Left kidney (tissue), 2 donors: ENCODE results near the gene GPHN. TPM values are rescaled to one million over a fixed set of nuclear protein-coding genes. Genes with fewer than 3 reads are reported as not detected.
"Not testable (repeated sequence)": the region's sequence is repeated elsewhere in the genome, so short reads cannot be mapped to it uniquely, and the experiment has no call there.

ENCODE experiments used
- DNase-seq: peaks from one replicate; pipeline ENCODE4 v3.0.0-alpha.2; 2013
- polyA plus RNA-seq: library from polyadenylated mRNA; unstranded; fragments of 120-200 nt; gene quantifications from one replicate; pipeline ENCODE4 v1.2.1, GENCODE V29; 2013; ENCODE audit not compliant: insufficient read length

Gene GPHN
- polyA plus RNA-seq, 1 donor: 78.2 TPM

DNA sequence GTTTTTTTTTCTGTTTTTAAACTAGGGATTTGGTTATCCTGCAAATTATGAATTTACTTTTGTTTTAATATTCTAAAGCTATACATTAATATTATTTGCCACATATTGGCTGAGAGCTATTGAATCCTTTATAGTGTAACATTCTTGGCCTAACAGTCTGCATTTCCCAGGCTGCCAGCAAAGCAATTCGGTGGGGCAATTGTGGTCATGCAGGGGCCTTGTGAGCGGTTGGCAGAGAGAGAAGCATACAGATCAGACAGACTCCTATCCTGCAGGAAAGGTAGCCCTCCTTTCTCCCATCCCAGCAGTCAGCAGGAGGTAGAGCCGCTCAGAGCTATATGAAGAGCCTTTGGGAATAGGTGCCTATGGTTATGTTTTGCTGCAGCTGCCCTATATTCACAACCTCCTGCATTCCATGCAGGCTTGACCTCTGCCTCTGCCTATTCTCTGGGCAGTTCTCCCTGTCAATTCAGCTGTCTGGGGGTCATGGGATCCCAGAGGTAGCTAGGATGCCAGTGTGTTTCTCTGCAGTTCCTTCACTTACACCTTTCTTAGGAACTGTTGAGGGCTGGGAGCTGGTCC lies 144.7 kb downstream of the GPHN start:
- DNase-seq: no peak

DNA sequence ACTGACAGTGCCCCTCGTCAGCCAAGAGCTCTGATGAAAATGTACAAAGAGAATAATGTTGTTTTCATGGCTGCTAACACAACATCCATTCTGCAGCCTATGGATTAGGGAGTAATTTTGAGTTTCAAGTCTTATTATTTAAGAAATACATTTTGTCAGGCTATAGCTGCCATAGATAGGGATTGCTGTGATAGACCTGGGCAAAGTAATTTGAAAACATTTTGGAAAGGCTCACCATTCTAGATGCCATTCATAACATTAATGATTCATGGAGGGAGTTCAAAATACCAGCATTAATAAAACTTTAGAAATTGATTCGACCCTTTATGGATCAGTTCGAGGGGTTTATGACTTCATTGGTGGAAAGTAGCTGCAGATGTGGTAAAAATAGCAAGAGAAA lies 149.8 kb downstream of the GPHN start:
- DNase-seq: no peak

DNA sequence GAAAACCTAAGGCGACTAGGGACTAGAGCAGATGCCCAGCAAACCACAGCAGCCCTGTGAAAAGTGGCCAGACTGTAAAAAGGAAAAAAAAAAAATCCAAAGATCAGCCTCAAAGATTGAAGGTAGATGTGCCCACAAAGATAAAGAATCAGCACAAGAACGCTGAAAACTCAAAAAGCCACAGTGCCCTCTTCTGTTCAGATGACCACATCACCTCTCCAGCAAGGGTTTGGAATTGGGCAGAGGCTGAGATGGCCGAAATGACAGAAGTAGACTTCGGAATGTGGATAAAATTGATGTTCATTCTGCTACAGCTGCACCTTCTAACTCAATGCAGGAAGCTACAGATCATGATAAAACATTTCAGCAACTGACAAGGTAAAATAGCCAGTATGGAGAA lies 154.4 kb downstream of the GPHN start:
- no peak for DNase-seq

DNA sequence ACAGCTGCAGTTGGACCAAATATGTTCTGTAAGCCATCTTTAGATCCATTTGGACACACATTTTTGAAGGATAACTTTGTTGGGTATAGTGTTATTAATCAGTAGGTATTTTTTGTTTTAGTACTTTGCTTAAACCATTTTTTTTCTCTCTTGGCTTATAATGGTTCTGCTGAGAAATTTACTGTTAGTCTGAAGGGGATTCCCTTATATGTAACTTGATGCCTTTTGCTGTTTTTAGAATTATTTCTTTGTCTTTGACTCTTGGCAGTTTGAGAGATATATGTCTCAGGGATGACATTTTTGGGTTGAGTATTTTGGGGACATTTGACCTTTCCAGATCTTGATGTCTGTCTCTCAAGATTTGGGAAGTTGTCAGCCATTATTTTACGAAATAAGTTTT lies 169.8 kb downstream of the GPHN start:
- DNase-seq: no peak

DNA sequence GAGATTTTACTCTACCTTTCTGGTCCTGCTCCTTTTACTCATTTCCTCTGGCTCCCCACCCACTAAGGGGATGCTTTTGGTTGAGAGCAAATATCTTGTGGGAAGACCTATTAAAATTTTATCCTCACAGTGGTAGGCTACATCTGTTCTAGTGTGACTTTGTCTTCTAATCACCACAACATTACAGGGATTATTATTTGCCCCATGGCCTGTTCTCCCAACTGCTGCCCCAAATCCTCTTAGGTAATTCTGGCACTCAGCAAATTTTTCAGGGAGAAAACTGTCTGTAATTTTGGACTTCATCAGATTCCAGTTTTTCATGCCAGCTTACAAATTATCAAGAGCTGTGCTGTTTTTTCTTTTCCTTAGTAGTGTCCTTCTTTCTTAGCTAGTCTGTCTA lies 172.3 kb downstream of the GPHN start:
- DNase-seq: no peak

DNA sequence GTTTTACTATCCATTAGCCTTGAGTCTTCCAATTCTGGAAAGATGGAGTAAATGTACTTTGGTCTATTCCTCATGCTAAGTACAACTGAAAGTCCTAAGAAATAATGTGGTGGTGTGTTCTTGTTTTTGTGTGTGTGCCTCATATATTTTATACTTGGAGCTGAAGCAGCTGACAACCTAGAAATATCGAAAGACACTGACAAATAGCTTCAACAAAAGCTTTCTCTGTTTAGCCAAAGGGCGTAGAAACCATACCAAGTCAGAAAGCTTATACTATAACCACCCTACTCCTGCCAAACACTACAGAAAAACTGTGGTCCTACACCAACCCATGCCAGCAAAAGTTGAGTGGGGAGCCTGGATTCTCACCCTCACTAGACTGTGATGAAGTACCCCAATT lies 188.4 kb downstream of the GPHN start:
- DNase-seq: no peak

DNA sequence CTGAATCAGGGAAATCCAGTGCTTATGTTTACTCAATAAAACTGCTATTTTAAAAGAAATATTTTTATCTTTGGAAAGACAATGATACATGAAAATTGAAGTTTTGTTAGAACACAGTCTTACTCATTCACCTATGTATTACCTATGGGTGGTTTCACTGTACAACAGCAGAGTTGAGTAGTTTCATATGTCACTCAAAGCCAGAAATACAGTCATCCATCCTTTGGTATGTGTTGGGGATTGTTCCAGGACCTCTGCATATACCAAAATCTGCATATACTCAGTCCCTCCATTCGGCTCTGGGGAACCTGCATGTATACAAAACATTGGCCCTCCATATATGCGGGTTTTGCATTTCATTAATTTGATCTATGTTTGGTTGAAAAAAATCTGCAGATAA lies 190.6 kb downstream of the GPHN start:
- no peak for DNase-seq

DNA sequence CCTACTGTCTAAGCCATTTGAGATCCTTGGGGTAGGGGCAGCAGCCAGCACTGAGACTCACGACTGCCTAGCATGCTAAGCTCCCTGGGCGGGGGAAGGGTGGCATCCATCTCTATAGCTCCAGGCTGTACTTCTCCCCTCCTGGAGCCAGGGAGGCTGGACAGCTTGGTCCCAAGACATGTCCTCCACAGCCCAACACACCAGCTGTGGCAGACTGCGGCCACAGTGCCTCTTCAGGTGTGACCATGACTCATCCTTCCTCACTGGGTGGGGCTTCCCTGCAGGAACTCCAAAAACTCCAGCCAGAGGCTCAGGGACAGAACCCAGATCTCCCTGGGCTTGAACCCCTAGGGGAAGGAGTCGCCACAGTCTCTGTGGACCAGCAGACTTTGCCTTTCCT lies 193.9 kb downstream of the GPHN start:
- DNase-seq: no peak

DNA sequence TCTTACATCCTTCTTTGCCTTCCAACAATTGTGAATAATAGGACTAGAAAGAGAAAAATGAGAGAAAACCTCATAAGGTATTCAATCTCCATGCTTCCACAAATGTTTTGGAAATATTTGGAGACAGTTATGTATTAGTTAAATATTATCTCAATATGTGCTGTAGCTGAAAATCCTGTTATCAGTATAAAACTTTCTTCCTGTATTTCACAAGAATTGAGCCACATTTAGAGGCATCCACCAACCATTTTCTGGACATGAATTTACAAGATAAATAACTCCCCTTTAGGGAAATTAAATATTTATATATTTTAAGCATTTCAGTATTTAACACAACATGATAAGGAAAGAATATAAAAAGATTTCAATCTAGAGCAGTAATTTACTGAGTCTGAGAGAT lies 200.3 kb downstream of the GPHN start:
- no peak for DNase-seq

DNA sequence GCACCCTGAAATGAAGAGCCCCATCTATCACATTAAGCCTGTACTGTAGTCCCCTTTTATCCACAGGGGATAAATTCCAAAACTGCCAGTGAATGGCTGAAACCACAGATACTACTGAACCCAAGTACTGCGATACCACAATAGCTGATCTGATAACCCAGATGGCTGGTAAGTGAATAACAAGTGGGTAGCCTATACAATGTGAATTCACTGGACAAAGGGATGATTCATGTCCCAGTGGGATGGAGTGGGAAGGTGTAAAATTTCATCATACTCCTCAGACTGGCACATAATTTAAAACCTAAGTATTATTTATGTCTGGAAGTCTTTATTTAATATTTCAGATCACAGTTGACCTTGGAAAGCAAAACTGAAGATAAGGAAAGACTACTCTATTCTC lies 201.3 kb downstream of the GPHN start:
- DNase-seq: no peak

DNA sequence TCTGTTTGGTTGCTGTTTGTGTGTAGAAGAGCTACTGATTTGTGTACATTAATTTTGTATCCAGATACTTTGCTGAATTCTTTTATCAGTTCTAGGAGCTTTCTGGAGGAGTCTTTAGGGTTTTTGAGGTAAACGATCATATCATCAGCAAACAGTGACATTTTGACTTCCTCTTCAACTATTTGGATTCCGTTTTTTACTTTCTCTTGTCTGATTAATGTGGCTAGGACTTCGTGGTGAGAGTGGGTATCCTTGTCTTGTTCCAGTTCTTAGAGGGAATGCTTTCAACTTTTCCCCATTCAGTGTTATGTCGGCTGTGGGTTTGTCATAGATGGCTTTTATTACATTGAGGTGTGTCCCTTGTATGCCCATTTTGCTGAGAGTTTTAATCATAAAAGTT lies 206.3 kb downstream of the GPHN start:
- DNase-seq: not testable (repeated sequence)

DNA sequence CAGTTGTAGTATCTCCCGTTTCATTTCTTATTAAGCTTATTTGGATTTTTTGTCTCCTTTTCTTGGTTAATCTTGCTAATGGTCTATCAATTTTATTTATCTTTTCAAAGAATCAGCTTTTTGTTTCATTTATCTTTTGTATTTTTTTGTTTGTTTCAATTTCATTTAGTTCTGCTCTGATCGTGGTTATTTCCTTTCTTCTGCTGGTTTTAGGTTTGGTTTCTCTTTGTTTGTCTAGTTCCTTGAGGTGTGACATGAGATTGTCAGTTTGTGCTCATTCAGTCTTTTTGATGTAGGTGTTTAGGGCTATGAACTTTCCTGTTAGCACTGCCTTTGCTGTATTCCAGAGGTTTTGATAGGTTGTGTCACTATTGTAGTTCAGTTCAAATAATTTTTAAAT lies 207.4 kb downstream of the GPHN start:
- DNase-seq: not testable (repeated sequence)

DNA sequence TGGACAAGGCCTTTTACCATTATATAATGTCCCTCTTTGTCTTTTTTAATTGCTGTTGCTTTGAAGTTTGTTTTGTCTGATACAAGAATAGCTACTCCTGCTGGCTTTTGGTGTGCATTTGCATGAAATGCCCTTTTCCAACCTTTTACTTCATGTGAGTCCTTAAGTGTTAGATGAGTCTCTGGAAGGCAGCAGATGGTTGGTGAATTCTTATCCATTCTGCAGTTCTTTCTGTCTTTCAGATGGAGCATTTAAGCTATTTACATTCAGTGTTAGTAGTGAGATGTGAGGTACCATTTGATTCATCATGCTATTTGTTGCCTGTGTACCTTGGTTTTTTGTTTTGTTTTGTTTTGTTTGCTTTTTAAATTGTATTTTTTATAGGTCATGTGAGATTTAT lies 208.3 kb downstream of the GPHN start:
- DNase-seq: no peak

DNA sequence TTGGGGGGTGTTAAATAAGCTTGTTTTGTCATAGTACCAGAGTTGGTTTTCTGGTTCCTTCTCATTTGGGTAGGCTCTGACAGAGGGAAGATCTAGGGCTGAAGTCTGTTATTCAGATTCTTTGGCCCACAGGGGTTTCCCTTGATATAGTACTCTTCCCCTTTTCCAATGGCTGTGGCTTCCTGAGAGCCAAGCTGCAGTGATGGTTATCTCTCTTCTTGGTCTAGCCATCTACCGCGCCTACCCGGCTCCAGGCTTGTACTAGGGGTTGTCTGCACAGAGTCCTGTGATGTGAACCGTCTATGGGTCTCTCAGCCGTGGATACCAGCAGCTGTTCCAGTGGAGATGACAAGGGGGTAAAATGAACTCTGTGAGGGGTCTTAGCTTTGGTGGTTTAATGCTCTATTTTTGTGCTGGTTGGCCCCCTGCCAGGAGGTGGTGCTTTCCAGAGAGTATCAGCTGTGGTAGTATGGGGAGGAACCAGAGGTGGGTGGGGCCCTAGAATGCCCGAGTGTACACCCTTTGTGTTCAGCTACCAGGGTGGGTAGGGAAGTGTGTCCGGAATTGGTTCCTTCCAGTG lies 209.7 kb downstream of the GPHN start:
- no peak for DNase-seq

DNA sequence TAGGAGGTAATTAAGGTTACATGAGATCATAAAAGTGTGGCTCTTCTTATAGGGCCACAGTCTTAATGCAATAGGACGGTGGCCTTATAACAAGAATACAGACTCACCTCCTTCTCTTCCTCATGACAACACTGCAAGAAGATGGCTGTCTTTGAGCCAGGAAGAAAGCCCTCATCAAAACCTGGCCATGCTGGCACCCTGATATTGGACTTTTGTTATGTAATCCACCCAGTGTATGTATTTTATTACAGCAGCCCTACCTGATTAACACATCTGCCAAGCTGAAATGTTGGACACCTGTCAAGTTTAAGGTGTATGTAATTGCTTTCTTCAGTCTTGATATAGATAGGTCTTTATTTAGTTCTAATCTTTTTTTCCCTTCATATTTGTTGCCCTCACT lies 217.0 kb downstream of the GPHN start:
- DNase-seq: no peak

DNA sequence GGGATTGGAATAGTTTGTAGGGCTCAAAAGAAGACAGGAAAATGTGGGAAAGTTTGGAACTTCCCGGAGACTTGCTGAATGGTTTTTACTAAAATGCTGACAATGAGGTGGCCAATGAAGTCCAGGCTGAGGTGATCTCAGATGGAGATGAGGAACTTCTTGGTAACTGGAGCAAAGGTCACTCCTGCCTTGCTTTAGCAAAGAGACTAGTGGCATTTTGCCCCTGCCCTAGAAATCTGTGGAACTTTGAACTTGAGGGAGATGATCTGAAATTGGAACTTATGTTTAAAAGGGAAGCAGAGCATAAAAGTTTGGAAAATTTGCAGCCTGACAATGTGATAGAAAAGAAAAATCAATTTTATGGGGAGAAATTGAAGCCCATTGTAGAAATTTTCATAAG lies 223.4 kb downstream of the GPHN start:
- DNase-seq: not testable (repeated sequence)

DNA sequence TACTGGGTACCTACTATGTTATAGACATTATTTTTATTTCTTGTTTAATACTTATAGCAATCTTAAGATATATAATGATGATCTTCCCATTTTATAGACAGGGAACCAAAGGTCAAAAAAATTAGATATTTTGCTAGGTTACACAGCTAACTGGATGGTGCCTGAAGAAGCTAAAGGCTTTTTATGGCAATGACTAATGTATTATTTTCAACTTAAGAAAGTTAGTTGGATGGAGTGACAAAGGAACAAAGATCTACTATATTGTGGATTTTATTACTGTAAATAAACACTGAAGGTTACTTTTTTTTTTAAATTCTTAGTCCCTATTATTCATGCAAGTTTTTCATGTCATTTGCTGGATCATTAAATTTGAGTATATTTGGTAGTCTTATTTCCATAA lies 227.9 kb downstream of the GPHN start:
- DNase-seq: no peak

DNA sequence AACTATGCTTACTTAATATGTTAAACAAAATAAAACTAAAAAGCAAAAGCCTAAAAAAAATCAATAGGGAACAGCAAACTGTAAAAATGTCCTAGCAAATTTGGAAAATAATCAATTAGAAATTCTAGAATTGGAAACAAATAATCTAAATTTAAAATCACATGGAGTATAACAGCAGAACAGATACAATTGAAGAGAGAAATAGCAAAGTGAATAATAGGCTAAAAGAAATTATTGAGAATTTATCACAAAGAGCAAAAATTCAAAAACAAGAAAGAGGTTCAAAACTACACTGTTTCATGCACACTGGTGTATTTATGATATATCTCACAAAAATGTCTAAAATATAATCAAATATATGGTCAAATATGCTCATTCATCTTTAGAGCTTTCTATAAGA lies 231.9 kb downstream of the GPHN start:
- no peak for DNase-seq

DNA sequence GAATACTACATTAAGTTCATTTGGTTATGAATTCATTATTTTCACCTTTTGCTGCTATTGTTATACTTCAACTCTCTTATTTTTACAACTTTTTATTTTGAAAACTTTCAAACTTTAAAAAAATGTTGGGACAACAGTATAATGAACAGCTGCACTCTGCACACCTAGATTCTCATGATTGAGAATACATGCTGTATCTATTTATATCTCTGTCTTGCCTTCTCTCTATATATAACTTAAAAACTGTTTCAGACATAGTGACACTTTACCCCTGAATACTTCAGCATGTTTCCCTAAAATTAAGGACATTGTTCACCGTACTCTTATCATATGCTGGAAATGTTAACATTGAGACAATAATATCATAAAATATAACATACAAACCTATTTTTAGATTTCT lies 237.1 kb downstream of the GPHN start:
- no peak for DNase-seq

DNA sequence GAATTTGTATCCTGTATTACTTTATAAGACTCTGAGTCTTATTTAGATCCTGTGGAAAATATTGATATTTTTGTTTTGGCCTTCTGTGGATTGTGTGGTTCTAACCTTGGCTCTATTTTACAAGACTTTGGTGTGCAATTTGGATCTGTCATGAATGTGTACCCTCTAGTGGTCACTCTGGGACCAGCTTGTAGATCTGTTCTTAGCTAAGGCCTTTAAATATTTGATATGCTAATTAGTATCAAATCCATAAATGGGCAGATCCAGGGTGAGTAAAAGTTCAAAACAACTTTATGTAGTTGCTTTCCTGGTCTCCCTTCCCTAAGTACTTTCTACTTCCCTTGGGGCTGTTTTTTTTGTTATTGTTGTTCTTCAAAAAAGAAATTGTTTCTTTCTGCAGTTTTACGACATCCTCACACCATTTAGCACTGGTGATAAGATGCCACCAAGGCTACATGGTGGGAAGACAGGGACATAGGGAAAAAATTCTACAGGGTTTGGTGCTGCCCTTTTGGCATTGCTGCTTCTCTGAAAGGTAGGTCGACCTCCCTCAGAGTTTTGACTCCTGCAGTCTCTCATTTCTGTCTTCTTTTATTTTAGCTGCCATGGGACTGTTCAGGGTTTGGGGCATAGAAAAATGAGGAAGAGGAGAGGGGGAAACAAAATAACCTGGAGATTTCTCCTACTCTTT lies 238.5 kb downstream of the GPHN start:
- no peak for DNase-seq

DNA sequence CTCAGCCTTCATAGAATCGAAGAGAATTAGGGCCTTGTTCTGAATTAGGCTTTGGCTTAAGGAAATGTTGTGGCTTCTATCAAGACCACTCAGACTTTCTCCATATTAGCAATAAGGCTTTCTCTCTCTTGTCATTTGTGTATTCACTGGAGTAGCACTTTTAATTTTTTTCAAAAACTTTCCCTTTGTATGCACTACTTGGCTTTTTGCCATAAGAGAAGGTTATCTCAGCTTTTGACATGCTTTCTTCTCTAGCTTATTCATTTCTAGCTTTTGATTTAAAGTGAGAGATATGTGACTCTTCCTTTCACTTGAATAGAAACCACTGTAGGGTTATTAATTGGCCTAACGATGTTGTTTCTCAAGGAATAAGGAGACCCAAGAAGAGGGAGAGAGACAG lies 244.2 kb downstream of the GPHN start:
- DNase-seq: no peak

DNA sequence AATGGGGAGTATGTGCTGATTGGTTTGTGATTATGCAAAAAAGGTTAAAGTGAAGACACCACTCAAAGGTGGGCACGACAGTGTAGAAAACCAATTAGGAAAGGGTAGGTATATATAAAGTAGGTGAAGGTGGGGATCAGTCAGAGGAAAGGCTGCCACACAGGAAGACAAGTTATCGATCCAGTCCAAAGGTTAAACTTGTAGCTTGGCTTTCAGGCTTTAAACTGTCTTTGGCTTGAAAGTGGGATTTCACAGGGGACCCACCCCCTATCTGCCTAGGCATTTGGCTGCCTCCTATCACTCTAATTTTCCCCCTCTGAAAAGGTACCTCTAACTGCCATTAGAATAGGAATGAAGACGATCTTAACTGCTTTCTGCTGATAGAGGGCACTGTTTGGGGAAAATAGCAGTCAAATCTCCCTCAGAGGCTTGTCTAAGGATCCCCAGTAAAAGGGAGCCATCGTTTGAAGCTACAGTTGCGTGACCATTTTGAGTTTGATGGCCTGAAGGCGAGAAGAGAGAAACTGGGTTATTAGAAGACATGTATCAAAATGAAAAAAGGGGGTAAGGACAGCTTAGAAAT lies 250.2 kb downstream of the GPHN start:
- DNase-seq: no peak

DNA sequence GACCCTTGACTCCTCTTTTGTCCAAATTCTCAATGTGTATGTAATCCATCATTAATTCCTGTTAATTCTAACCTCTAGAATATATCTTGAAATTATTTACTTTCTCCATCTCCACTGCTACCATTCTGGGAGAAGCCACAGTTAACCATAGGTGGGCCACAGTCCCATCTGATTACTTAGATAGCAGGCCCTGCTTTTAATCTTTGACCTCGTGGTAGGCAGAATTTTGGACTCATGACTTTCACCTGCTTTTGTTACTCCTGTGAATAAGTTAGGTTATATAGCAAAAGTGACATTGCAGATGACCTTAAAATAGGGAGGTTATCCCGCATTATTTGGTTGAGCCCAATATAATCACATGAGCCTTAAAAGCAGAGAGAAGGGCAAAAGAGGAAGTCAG lies 264.2 kb downstream of the GPHN start:
- no peak for DNase-seq

DNA sequence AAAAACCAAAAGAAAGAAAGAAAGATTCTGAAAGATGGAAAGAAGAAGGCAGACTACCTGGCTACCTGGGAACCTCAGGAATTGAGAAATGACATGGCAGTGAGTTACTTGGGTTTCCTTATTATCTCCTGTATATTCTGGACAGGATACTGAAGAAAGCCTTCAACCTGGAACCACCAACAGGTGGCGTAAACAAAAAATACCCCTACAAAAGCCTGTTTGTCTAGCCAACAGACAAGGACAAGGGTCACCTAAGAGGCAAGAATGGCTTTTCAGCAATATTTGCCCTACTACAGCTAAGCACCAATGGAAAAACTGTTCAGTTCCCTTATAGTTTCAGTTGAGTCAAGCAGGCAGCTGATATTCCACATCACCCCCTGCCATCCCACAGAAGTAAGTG lies 274.9 kb downstream of the GPHN start:
- no peak for DNase-seq
